Naive thymus-derived CD8-positive, alpha-beta T cell (primary cell): ENCODE measurements around the gene RNF121. TPM values are rescaled to one million over a fixed set of nuclear protein-coding genes. Genes with fewer than 3 reads are reported as not detected.

Experiments used
- ATAC-seq, 2 donors: fragments of 150-1000 bp; cut with Tn5 transposase in 1 of 2; sonication (Bioruptor Pico), chemical (Tn5 transposase) in 1 of 2; 1 replicate in 1 of 2; 2 replicates in 1 of 2; pipeline ENCODE4 v1.10.0; 2021; ENCODE audit warnings: mild to moderate bottlenecking in 2 of 2, moderate library complexity in 2 of 2
- POLR2A ChIA-PET: fragments of 350-600 bp; sonication (Branson Sonifier 250); formaldehyde crosslinking; loops from one replicate; lab custom pipeline; 2021; ENCODE audit warnings: antibody characterized with exemption; lab: Charles Lee
- DNase-seq, 10 donors: peaks; one replicate each; pipeline versions ENCODE4 v3.0.0 to v3.0.0-alpha.2; 2020 to 2022
- H3K27ac Mint-ChIP-seq, 10 donors: one replicate each; pipeline ENCODE4 v1.8.0; 2020 to 2022; ENCODE audit warnings: mild to moderate bottlenecking in 10 of 10, mixed read lengths in 10 of 10, moderate library complexity in 4 of 10, inconsistent platforms in 1 of 10
- H3K27me3 Mint-ChIP-seq, 5 donors: one replicate each; pipeline ENCODE4 v1.8.0; 2021 to 2022; ENCODE audit warnings: mixed read lengths in 5 of 5
- H3K36me3 Mint-ChIP-seq, 3 donors: one replicate each; pipeline ENCODE4 v1.8.0; 2020 to 2022; ENCODE audit warnings: mixed read lengths in 3 of 3, mild to moderate bottlenecking in 2 of 3, inconsistent platforms in 1 of 3
- H3K4me1 Mint-ChIP-seq, 4 donors: one replicate each; pipeline ENCODE4 v1.8.0; 2021 to 2022; ENCODE audit warnings: mixed read lengths in 4 of 4
- H3K4me3 Mint-ChIP-seq, 10 donors: one replicate each; pipeline ENCODE4 v1.8.0; 2020 to 2022; ENCODE audit warnings: mild to moderate bottlenecking in 10 of 10, mixed read lengths in 10 of 10, moderate library complexity in 6 of 10, inconsistent platforms in 1 of 10
- H3K9me3 Mint-ChIP-seq, 9 donors: one replicate each; pipeline ENCODE4 v1.8.0; 2020 to 2022; ENCODE audit warnings: mixed read lengths in 9 of 9, mild to moderate bottlenecking in 3 of 9, inconsistent platforms in 1 of 9, moderate library complexity in 1 of 9
- polyA plus RNA-seq, 3 donors: library from polyadenylated mRNA; unstranded; fragments of 300-500 nt; fragmentation: Illumina TruSeq; gene quantifications; one replicate each; pipeline ENCODE4 v1.2.3, GENCODE V29; 2021
- total RNA-seq, 8 experiments: library from RNA in 2 of 8; stranded (reverse) in 2 of 8; gene quantifications; one replicate each; pipeline ENCODE4 v1.2.3 and lab custom pipeline; 2021 to 2026

RNF121 gene
- total and polyA plus RNA-seq, 5 experiments from 2014 or later: 5.7 to 32.0 (median 9.4) TPM

- peak overlapping the region in 7 of 10 donors; percentile 7 to 86 (median 49) for H3K27ac Mint-ChIP-seq
Observed at GRCh38 chr11:72002841-72003775, 74.3 kb downstream of the RNF121 start.

GRCh38 chr11:72003776-72004171, 74.9 kb downstream of the RNF121 start:
- H3K36me3 Mint-ChIP-seq: peaks cover 4 to 73% (median 18%) of the 10 kb centered on the region in 3 donors

More at GRCh38 chr11:72002841-72003775, 74.3 kb downstream of the RNF121 start:
- Mint-ChIP-seq H3K9me3 (no peaks in the 10 kb centered on the region), H3K4me1 (peaks cover 25 to 45% (median 33%) of the 10 kb centered on the region in 4 donors), H3K4me3 (no peak overlapping the region), H3K36me3 (peaks cover 4 to 66% (median 13%) of the 10 kb centered on the region in 3 donors), H3K27me3 (no peaks in the 10 kb centered on the region)
- ATAC-seq (no peak), DNase-seq (peak in 1 of 10 donors; percentile 9)
- POLR2A ChIA-PET: interaction anchor here (0.9 to 1.2 kb wide), 3 partner anchors 8 to 93 kb away, joined by 3 to 4 read pairs (median 3); no protein-coding TSS in a partner anchor

GRCh38 chr11:72004515-72005346, 75.9 kb downstream of the RNF121 start:
- H3K4me1 Mint-ChIP-seq: peaks cover 14 to 29% (median 16%) of the 10 kb centered on the region in 4 donors
- POLR2A ChIA-PET: interaction anchor here (1.3 kb wide), 1 partner anchor 10 kb away, joined by 4 read pairs; no protein-coding TSS in a partner anchor
- peaks cover 4 to 81% (median 18%) of the 10 kb centered on the region in 3 donors for H3K36me3 Mint-ChIP-seq
- ATAC-seq (no peak), DNase-seq (no peak)
- H3K27me3 Mint-ChIP-seq: no peaks in the 10 kb centered on the region
- H3K9me3 Mint-ChIP-seq: no peaks in the 10 kb centered on the region
- no peak overlapping the region for H3K4me3 Mint-ChIP-seq
- peak overlapping the region in 2 of 10 donors; percentile 4 to 12 for H3K27ac Mint-ChIP-seq

More at GRCh38 chr11:72003776-72004171, 74.9 kb downstream of the RNF121 start:
- H3K4me3 Mint-ChIP-seq: no peak overlapping the region
- POLR2A ChIA-PET: interaction anchor here (0.9 to 1.3 kb wide), 3 partner anchors 9 to 93 kb away, joined by 3 to 4 read pairs (median 4); no protein-coding TSS in a partner anchor
- peak overlapping the region in 1 of 10 donors; percentile 31 for H3K27ac Mint-ChIP-seq
- ATAC-seq (no peak), DNase-seq (no peak)
- no peaks in the 10 kb centered on the region for H3K9me3 Mint-ChIP-seq
- no peaks in the 10 kb centered on the region for H3K27me3 Mint-ChIP-seq
- H3K4me1 Mint-ChIP-seq: peaks cover 23 to 38% (median 26%) of the 10 kb centered on the region in 4 donors

- Mint-ChIP-seq H3K36me3 (peaks cover 4 to 90% (median 18%) of the 10 kb centered on the region in 3 donors), H3K27ac (peak overlapping the region in 2 of 10 donors; percentile 57 to 77), H3K4me3 (no peak overlapping the region), H3K27me3 (no peaks in the 10 kb centered on the region), H3K4me1 (peaks cover 6 to 25% (median 12%) of the 10 kb centered on the region in 4 donors), H3K9me3 (no peaks in the 10 kb centered on the region)
- POLR2A ChIA-PET: interaction anchor here (1.3 to 2.0 kb wide), 2 partner anchors 9 to 10 kb away, joined by 4 to 6 read pairs; no protein-coding TSS in a partner anchor
- DNase-seq (no peak), ATAC-seq (no peak)
Observed at GRCh38 chr11:72005347-72006260, 76.8 kb downstream of the RNF121 start.

GRCh38 chr11:72006309-72007088, 77.7 kb downstream of the RNF121 start:
- DNase-seq (no peak), ATAC-seq (no peak)
- H3K4me3 Mint-ChIP-seq: no peak overlapping the region
- POLR2A ChIA-PET: interaction anchor here (2.0 kb wide), 1 partner anchor 9 kb away, joined by 6 read pairs; no protein-coding TSS in a partner anchor
- peak overlapping the region in 6 of 10 donors; percentile 0 to 87 (median 38) for H3K27ac Mint-ChIP-seq
- peaks cover 4 to 98% (median 18%) of the 10 kb centered on the region in 3 donors for H3K36me3 Mint-ChIP-seq
- no peaks in the 10 kb centered on the region for H3K27me3 Mint-ChIP-seq
- H3K9me3 Mint-ChIP-seq: no peaks in the 10 kb centered on the region
- peaks cover 6 to 25% (median 12%) of the 10 kb centered on the region in 4 donors for H3K4me1 Mint-ChIP-seq

- POLR2A ChIA-PET: interaction anchor here (2.0 kb wide), 1 partner anchor 9 kb away, joined by 6 read pairs; no protein-coding TSS in a partner anchor
- H3K27me3 Mint-ChIP-seq: no peaks in the 10 kb centered on the region
- no peaks in the 10 kb centered on the region for H3K9me3 Mint-ChIP-seq
- H3K36me3 Mint-ChIP-seq: peaks cover 4 to 98% (median 20%) of the 10 kb centered on the region in 3 donors
- H3K4me1 Mint-ChIP-seq: peaks cover 1 to 20% (median 10%) of the 10 kb centered on the region in 4 donors
- no peak overlapping the region for H3K4me3 Mint-ChIP-seq
- ATAC-seq: no peak
- H3K27ac Mint-ChIP-seq: peak overlapping the region in 6 of 10 donors; percentile 6 to 87 (median 60)
- no peak for DNase-seq
Observed at GRCh38 chr11:72007089-72007476, 78.2 kb downstream of the RNF121 start.

- POLR2A ChIA-PET: interaction anchor here (0.6 kb wide), 1 partner anchor 19 kb away, joined by 3 read pairs; no protein-coding TSS in a partner anchor
- H3K4me3 Mint-ChIP-seq: no peak overlapping the region
- ATAC-seq (no peak), DNase-seq (no peak)
- H3K4me1 Mint-ChIP-seq: peaks cover 0 to 15% (median 8%) of the 10 kb centered on the region in 4 donors
- peak overlapping the region in 8 of 10 donors; percentile 12 to 87 (median 74) for H3K27ac Mint-ChIP-seq
- no peaks in the 10 kb centered on the region for H3K9me3 Mint-ChIP-seq
- peaks cover 1 to 95% (median 18%) of the 10 kb centered on the region in 3 donors for H3K36me3 Mint-ChIP-seq
- no peaks in the 10 kb centered on the region for H3K27me3 Mint-ChIP-seq
Observed at GRCh38 chr11:72007587-72007986, 78.7 kb downstream of the RNF121 start.

- Mint-ChIP-seq H3K27me3 (no peaks in the 10 kb centered on the region), H3K36me3 (peaks cover 0 to 94% (median 18%) of the 10 kb centered on the region in 3 donors), H3K4me1 (peaks cover 0 to 14% (median 12%) of the 10 kb centered on the region in 4 donors), H3K27ac (peak overlapping the region in 3 of 10 donors; percentile 64 to 90 (median 82)), H3K4me3 (no peak overlapping the region), H3K9me3 (no peaks in the 10 kb centered on the region)
- DNase-seq: no peak
- POLR2A ChIA-PET: no interaction called here
- no peak for ATAC-seq
Observed at GRCh38 chr11:72008728-72009127, 79.9 kb downstream of the RNF121 start.

- DNase-seq: no peak
- POLR2A ChIA-PET: no interaction called here
- H3K9me3 Mint-ChIP-seq: no peaks in the 10 kb centered on the region
- H3K27ac Mint-ChIP-seq: peak overlapping the region in 4 of 10 donors; percentile 50 to 81 (median 64)
- H3K4me3 Mint-ChIP-seq: no peak overlapping the region
- no peaks in the 10 kb centered on the region for H3K27me3 Mint-ChIP-seq
- H3K4me1 Mint-ChIP-seq: peaks cover 0 to 13% (median 12%) of the 10 kb centered on the region in 4 donors
- peaks cover 0 to 94% (median 18%) of the 10 kb centered on the region in 3 donors for H3K36me3 Mint-ChIP-seq
- no peak for ATAC-seq
Observed at GRCh38 chr11:72009156-72009555, 80.3 kb downstream of the RNF121 start.

- H3K36me3 Mint-ChIP-seq: peaks cover 0 to 95% (median 24%) of the 10 kb centered on the region in 3 donors
- H3K4me3 Mint-ChIP-seq: no peak overlapping the region
- no peak for ATAC-seq
- DNase-seq: no peak
- peaks cover 0 to 23% (median 13%) of the 10 kb centered on the region in 4 donors for H3K4me1 Mint-ChIP-seq
- no peaks in the 10 kb centered on the region for H3K9me3 Mint-ChIP-seq
- POLR2A ChIA-PET: interaction anchor here (0.7 kb wide), 1 partner anchor 29 kb away, joined by 3 read pairs; no protein-coding TSS in a partner anchor
- H3K27me3 Mint-ChIP-seq: no peaks in the 10 kb centered on the region
- peak overlapping the region in 8 of 10 donors; percentile 41 to 82 (median 68) for H3K27ac Mint-ChIP-seq
Observed at GRCh38 chr11:72010529-72011233, 81.8 kb downstream of the RNF121 start.
